GM23338 (cell line): ENCODE data around the gene OR8D1. TPM values are rescaled to one million over a fixed set of nuclear protein-coding genes. Genes with fewer than 3 reads are reported as not detected.
A peak's percentile ranks its signal among the peaks of the same experiment; 100 is the strongest.

Source experiments
- ATAC-seq: fragments of 200-7000 bp; cut with Tn5 transposase; 3 replicates; pipeline ENCODE4 v1.9.1; 2020
- DNase-seq: peaks from one replicate; pipeline ENCODE4 v3.0.0-alpha.2; 2015; ENCODE audit warnings: low spot score
- H2AFZ ChIP-seq: fragments of 200-600 bp; sonication (generic); 2 replicates; pipeline ENCODE4 v1.8.0; 2016; ENCODE audit warnings: antibody characterized with exemption, mild to moderate bottlenecking, moderate library complexity
- H3F3A ChIP-seq: fragments of 200-600 bp; sonication (generic); replicated peaks from 2 replicates; pipeline ENCODE4 v1.8.0; 2017; ENCODE audit warnings: antibody characterized with exemption, mixed run types, low read depth
- H3K27ac ChIP-seq: fragments of 200-600 bp; sonication (generic); 2 replicates; pipeline ENCODE4 v1.6.1; 2016; ENCODE audit warnings: low read depth
- H3K27me3 ChIP-seq: fragments of 200-600 bp; sonication (generic); 2 replicates; pipeline ENCODE4 v1.8.0; 2016; ENCODE audit warnings: mild to moderate bottlenecking, mixed run types, moderate library complexity; ENCODE audit not compliant: insufficient read depth
- H3K36me3 ChIP-seq: fragments of 200-600 bp; sonication (generic); 2 replicates; pipeline ENCODE4 v1.8.0; 2016; ENCODE audit warnings: mild to moderate bottlenecking; ENCODE audit not compliant: insufficient read depth
- H3K4me1 ChIP-seq: fragments of 200-600 bp; sonication (generic); 2 replicates; pipeline ENCODE4 v1.8.0; 2016; ENCODE audit warnings: mild to moderate bottlenecking, moderate library complexity; ENCODE audit not compliant: insufficient read depth
- H3K4me2 ChIP-seq: fragments of 200-600 bp; sonication (generic); 2 replicates; pipeline ENCODE4 v1.7.1; 2017; ENCODE audit warnings: mixed run types
- H3K4me3 ChIP-seq: fragments of 200-600 bp; sonication (generic); 2 replicates; pipeline ENCODE4 v1.6.1; 2016; ENCODE audit warnings: mixed run types
- H3K79me2 ChIP-seq: fragments of 200-600 bp; sonication (generic); replicated peaks from 2 replicates; pipeline ENCODE4 v1.8.0; 2017; ENCODE audit warnings: mild to moderate bottlenecking; ENCODE audit not compliant: insufficient read depth
- H3K9me2 ChIP-seq: fragments of 200-600 bp; sonication (generic); 2 replicates; pipeline ENCODE4 v1.8.0; 2017; ENCODE audit not compliant: insufficient read depth
- H4K20me1 ChIP-seq: fragments of 200-600 bp; sonication (generic); replicated peaks from 2 replicates; pipeline ENCODE4 v1.8.0; 2017; ENCODE audit warnings: mild to moderate bottlenecking; ENCODE audit not compliant: insufficient read depth
- H3K27ac Mint-ChIP-seq: 2 replicates; pipeline ENCODE4 v1.8.0; 2020; ENCODE audit warnings: inconsistent platforms, mild to moderate bottlenecking, moderate library complexity, mixed read lengths
- H3K27me3 Mint-ChIP-seq: 3 replicates; pipeline ENCODE4 v1.8.0; 2022; ENCODE audit warnings: low read depth, mild to moderate bottlenecking, moderate library complexity, mixed read lengths, inconsistent platforms; ENCODE audit not compliant: insufficient read depth, poor library complexity
- H3K36me3 Mint-ChIP-seq: 3 replicates; pipeline ENCODE4 v1.8.0; 2021; ENCODE audit warnings: low read depth, mild to moderate bottlenecking, inconsistent platforms, moderate library complexity, mixed read lengths
- H3K4me1 Mint-ChIP-seq: 3 replicates; pipeline ENCODE4 v1.8.0; 2020; ENCODE audit warnings: mild to moderate bottlenecking, inconsistent platforms, mixed read lengths
- H3K4me3 Mint-ChIP-seq: 3 replicates; pipeline ENCODE4 v1.8.0; 2021; ENCODE audit warnings: moderate library complexity, mild to moderate bottlenecking, inconsistent platforms, mixed read lengths
- H3K9me3 Mint-ChIP-seq: 3 replicates; pipeline ENCODE4 v1.8.0; 2020; ENCODE audit warnings: moderate library complexity, mild to moderate bottlenecking, inconsistent platforms, mixed read lengths
- CREB1 ChIP-seq: fragments of 250-450 bp; sonication (Bioruptor Pico); IDR thresholded peaks from 2 replicates; pipeline ENCODE4 v1.5.0; 2020; ENCODE audit warnings: low read depth, mild to moderate bottlenecking, moderate library complexity
- CTCF ChIP-seq, 2 experiments: fragments of 200-600 bp in 1 of 2; sonication (generic) in 1 of 2; conservative IDR thresholded peaks; 2 replicates each; pipeline versions ENCODE4 v1.5.1 to v1.6.1; 2016 to 2017; ENCODE audit warnings: antibody characterized with exemption in 2 of 2, low read depth in 2 of 2, mild to moderate bottlenecking in 2 of 2, moderate library complexity in 1 of 2
- ETS1 ChIP-seq: IDR thresholded peaks from 2 replicates; pipeline ENCODE4 v1.6.1; 2016; ENCODE audit warnings: antibody characterized with exemption
- EZH2 ChIP-seq: fragments of 200-600 bp; sonication (generic); IDR thresholded peaks from one replicate; pipeline ENCODE4 v1.8.0; 2017; ENCODE audit warnings: antibody characterized with exemption, mild to moderate bottlenecking, low read depth; ENCODE audit not compliant: unreplicated experiment
- EZH2phosphoT487 ChIP-seq: fragments of 200-600 bp; sonication (generic); IDR thresholded peaks from one replicate; pipeline ENCODE4 v1.8.1; 2018; ENCODE audit warnings: antibody characterized with exemption; ENCODE audit not compliant: unreplicated experiment
- JUNB ChIP-seq: IDR thresholded peaks from one replicate; pipeline ENCODE4 v1.6.1; 2016; ENCODE audit warnings: antibody characterized with exemption; ENCODE audit not compliant: unreplicated experiment
- NANOG ChIP-seq: IDR thresholded peaks from 2 replicates; pipeline ENCODE4 v1.6.1; 2016; ENCODE audit warnings: antibody characterized with exemption, borderline replicate concordance
- STAT1 ChIP-seq: IDR thresholded peaks from one replicate; pipeline ENCODE4 v1.6.1; 2016; ENCODE audit warnings: antibody characterized with exemption; ENCODE audit not compliant: unreplicated experiment
- ZNF114 ChIP-seq: fragments of 250-450 bp; sonication (Bioruptor Pico); IDR thresholded peaks from 2 replicates; pipeline ENCODE4 v1.5.0; 2020; ENCODE audit warnings: mild to moderate bottlenecking, moderate library complexity
- ZNF331 ChIP-seq: fragments of 250-450 bp; sonication (Bioruptor Pico); IDR thresholded peaks from 2 replicates; pipeline ENCODE4 v1.5.0; 2020; ENCODE audit warnings: low read depth, mild to moderate bottlenecking, moderate library complexity
- ZNF462 ChIP-seq: fragments of 250-450 bp; sonication (Bioruptor Pico); IDR thresholded peaks from 2 replicates; pipeline ENCODE4 v1.5.0; 2020; ENCODE audit warnings: mild to moderate bottlenecking, moderate library complexity
- polyA plus RNA-seq: library from polyadenylated mRNA; unstranded; fragments of >200 nt; fragmentation: Nextera tagmentation; extraction: Ambion mirVana; gene quantifications from 2 replicates; pipeline ENCODE4 v1.2.1, GENCODE V29; 2016
- total RNA-seq: library from RNA; depleted of rRNA; stranded (reverse); fragments of >200 nt; shearing (Covaris generic); gene quantifications from 2 replicates; pipeline ENCODE4 v1.2.3, GENCODE V29; 2014
- TF ChIP-seq, protein P1 (sequence below): IDR thresholded peaks from one replicate; pipeline ENCODE4 v1.6.1; 2018; ENCODE audit warnings: antibody characterized with exemption; ENCODE audit not compliant: unreplicated experiment

OR8D1 gene
- total and polyA plus RNA-seq, 2 experiments from 2014 or later: not detected

DNA sequence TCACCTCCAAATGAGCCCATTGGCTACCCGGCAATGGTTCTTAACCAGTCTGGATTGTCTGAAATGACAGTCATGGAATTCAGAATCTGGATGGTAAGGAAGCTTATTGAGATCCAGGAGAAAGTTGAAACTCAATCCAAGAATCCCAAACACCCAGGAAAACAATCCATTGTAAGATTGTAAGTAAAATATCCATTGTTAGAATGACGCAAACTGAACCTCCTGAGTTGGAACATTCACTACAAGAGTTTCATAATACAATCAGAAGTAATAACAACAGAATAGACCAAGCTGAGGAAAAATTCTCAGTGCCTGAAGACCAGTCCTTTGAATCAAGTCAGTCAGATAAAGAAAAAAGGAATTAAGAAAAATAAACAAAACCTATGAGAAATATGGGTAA lies 35.5 kb downstream of the OR8D1 start:
- H3K27ac Mint-ChIP-seq: no peak overlapping the region
- Histone ChIP-seq H3K27me3 (no peaks in the 10 kb centered on the region), H3K4me2 (no peak overlapping the region), H2AFZ (peak overlapping the region; percentile 11; the same call in 1 of the 2 replicates), H3K4me3 (no peak overlapping the region), H3K36me3 (no peaks in the 10 kb centered on the region), H3F3A (no peaks in the 10 kb centered on the region), H3K27ac (no peak overlapping the region), H3K79me2 (no peaks in the 10 kb centered on the region), H4K20me1 (no peaks in the 10 kb centered on the region), H3K4me1 (peaks cover 14% of the 10 kb centered on the region), H3K9me2 (no peaks in the 10 kb centered on the region; the same call in none of the 2 replicates)
- H3K27me3 Mint-ChIP-seq: peaks cover 1% of the 10 kb centered on the region
- H3K4me1 Mint-ChIP-seq: peaks cover 10% of the 10 kb centered on the region
- no peak for ATAC-seq
- DNase-seq: no peak
- no peak overlapping the region for H3K4me3 Mint-ChIP-seq
- H3K9me3 Mint-ChIP-seq: peaks cover 26% of the 10 kb centered on the region
- H3K36me3 Mint-ChIP-seq: peaks cover 5% of the 10 kb centered on the region
- TF ChIP-seq NANOG (no peak), CREB1 (CRISPR knock-in tag) (no peak), EZH2phosphoT487 (no peak), ZNF331 (CRISPR knock-in tag) (no peak), CTCF (conservative IDR thresholded peaks at IDR 0.05; ENCODE audit: low read depth in 2 of 2) (no peak), JUNB (no peak), ETS1 (no peak), EZH2 (no peak), ZNF114 (CRISPR knock-in tag) (no peak), ZNF462 (CRISPR knock-in tag) (no peak), STAT1 (no peak)
- TF ChIP-seq, protein P1, sequence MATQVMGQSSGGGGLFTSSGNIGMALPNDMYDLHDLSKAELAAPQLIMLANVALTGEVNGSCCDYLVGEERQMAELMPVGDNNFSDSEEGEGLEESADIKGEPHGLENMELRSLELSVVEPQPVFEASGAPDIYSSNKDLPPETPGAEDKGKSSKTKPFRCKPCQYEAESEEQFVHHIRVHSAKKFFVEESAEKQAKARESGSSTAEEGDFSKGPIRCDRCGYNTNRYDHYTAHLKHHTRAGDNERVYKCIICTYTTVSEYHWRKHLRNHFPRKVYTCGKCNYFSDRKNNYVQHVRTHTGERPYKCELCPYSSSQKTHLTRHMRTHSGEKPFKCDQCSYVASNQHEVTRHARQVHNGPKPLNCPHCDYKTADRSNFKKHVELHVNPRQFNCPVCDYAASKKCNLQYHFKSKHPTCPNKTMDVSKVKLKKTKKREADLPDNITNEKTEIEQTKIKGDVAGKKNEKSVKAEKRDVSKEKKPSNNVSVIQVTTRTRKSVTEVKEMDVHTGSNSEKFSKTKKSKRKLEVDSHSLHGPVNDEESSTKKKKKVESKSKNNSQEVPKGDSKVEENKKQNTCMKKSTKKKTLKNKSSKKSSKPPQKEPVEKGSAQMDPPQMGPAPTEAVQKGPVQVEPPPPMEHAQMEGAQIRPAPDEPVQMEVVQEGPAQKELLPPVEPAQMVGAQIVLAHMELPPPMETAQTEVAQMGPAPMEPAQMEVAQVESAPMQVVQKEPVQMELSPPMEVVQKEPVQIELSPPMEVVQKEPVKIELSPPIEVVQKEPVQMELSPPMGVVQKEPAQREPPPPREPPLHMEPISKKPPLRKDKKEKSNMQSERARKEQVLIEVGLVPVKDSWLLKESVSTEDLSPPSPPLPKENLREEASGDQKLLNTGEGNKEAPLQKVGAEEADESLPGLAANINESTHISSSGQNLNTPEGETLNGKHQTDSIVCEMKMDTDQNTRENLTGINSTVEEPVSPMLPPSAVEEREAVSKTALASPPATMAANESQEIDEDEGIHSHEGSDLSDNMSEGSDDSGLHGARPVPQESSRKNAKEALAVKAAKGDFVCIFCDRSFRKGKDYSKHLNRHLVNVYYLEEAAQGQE: no peak
